ENCODE data around the gene CENPO.

DNA sequence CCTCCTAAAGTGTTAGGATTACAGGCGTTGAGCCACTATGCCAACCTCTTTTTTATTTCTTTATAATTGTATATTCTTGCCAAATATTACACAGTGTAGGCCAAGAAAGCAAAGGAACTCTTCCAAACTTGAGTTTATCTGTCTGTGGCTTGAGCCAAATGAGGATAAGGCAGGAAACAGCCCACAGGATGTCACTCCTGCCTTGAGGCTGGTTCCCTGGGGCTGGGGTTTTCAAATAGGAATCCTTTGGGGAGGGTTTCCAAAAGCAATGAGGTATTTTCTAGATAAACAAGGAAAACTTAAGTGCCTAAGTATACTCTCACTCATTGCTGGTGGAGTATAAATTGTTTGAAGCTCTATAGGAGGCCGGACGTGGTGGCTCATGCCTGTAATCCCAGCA is 70.4 kb downstream of the CENPO start:
- TF ChIP-seq, protein P1, sequence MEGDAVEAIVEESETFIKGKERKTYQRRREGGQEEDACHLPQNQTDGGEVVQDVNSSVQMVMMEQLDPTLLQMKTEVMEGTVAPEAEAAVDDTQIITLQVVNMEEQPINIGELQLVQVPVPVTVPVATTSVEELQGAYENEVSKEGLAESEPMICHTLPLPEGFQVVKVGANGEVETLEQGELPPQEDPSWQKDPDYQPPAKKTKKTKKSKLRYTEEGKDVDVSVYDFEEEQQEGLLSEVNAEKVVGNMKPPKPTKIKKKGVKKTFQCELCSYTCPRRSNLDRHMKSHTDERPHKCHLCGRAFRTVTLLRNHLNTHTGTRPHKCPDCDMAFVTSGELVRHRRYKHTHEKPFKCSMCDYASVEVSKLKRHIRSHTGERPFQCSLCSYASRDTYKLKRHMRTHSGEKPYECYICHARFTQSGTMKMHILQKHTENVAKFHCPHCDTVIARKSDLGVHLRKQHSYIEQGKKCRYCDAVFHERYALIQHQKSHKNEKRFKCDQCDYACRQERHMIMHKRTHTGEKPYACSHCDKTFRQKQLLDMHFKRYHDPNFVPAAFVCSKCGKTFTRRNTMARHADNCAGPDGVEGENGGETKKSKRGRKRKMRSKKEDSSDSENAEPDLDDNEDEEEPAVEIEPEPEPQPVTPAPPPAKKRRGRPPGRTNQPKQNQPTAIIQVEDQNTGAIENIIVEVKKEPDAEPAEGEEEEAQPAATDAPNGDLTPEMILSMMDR (IDR thresholded peaks at IDR 0.05 in 2 of 3, conservative IDR thresholded peaks at IDR 0.05 in 1 of 3; ENCODE audit: borderline replicate concordance in 1 of 3, insufficient read depth in 1 of 3, low read depth in 2 of 3, low read length in 2 of 3) = no peak
- TF ChIP-seq JUND (IDR thresholded peaks at IDR 0.05) = no peak
- TF ChIP-seq POLR2AphosphoS5 (IDR thresholded peaks at IDR 0.05; ENCODE audit: low read depth, low read length) = no peak
- TF ChIP-seq TCF7L2 (IDR thresholded peaks at IDR 0.05; ENCODE audit: borderline replicate concordance, extremely low read depth, insufficient read depth, insufficient read length) = no peak
- no peak for TF ChIP-seq POLR2A (IDR thresholded peaks at IDR 0.05; ENCODE audit: borderline replicate concordance, extremely low read depth, insufficient read depth, insufficient read length)
- no peak for TF ChIP-seq EZH2 (IDR thresholded peaks at IDR 0.05)
- TF ChIP-seq YY1 (IDR thresholded peaks at IDR 0.05; ENCODE audit: extremely low read depth, insufficient replicate concordance, low read depth, low read length) = no peak
- no peak for TF ChIP-seq ZFX (IDR thresholded peaks at IDR 0.05)
